ENCODE results near the gene PCDHGB4. TPM values are rescaled to one million over a fixed set of nuclear protein-coding genes. Genes with fewer than 3 reads are reported as not detected.
"Not testable (repeated sequence)": the region's sequence is repeated elsewhere in the genome, so short reads cannot be mapped to it uniquely, and the experiment has no call there.

The PCDHGB4 gene
- total RNA-seq, 2 experiments from 2014 or later, result not detected

- DNase-seq, result no peak
- peaks cover 62% of the 10 kb centered on the region for H3K27me3 Mint-ChIP-seq (ENCODE audit: low read depth)
- CTCF ChIA-PET, result interaction anchor here (1.1 to 2.0 kb wide), 3 partner anchors 28 to 165 kb away, joined by 3 to 6 read pairs (median 4); partner anchors contain the start of gene PCDHGA11
- intact Hi-C loops (cut with micrococcal nuclease), result no loop called here
- H3K9me3 Mint-ChIP-seq, result peaks cover 23% of the 10 kb centered on the region
- H3K4me3 Mint-ChIP-seq, result no peak within 1 kb of the TSS
- no peak within 1 kb of the TSS for H3K27ac Mint-ChIP-seq
- no peaks in the 10 kb centered on the region for H3K4me1 Mint-ChIP-seq (ENCODE audit: low read depth)
- H3K36me3 Mint-ChIP-seq (ENCODE audit: low read depth), result peaks cover 19% of the 10 kb centered on the region
Observed at GRCh38 chr5:141392429-141393198, 5.1 kb downstream of the PCDHGB4 start, which contains the start of gene PCDHGA8. Gene PCDHGA8 (plus strand): TSS chr5:141392633. CDS start chr5:141392814, 181 bp downstream.

- Mint-ChIP-seq H3K27me3 (ENCODE audit: low read depth) (peaks cover 60% of the 10 kb centered on the region), H3K27ac (no peak overlapping the region), H3K36me3 (ENCODE audit: low read depth) (peaks cover 19% of the 10 kb centered on the region), H3K4me1 (ENCODE audit: low read depth) (no peaks in the 10 kb centered on the region), H3K4me3 (no peak overlapping the region), H3K9me3 (peaks cover 23% of the 10 kb centered on the region)
- intact Hi-C loops (cut with micrococcal nuclease), result no loop called here
- CTCF ChIA-PET, result interaction anchor here (1.1 to 2.0 kb wide), 3 partner anchors 28 to 165 kb away, joined by 3 to 6 read pairs (median 4); partner anchors contain the start of gene PCDHGA11
- DNase-seq, result no peak
Observed at GRCh38 chr5:141393267-141393666, 5.8 kb downstream of the PCDHGB4 start.

GRCh38 chr5:141394401-141395187 lies 7.1 kb downstream of the PCDHGB4 start:
- DNase-seq; intact Hi-C loops (cut with micrococcal nuclease); H3K4me3 Mint-ChIP-seq; H3K4me1 Mint-ChIP-seq (ENCODE audit: low read depth): not testable (repeated sequence)
- Mint-ChIP-seq H3K27me3 (ENCODE audit: low read depth) (peaks cover 60% of the 10 kb centered on the region), H3K27ac (peak overlapping the region; percentile 41), H3K36me3 (ENCODE audit: low read depth) (peaks cover 20% of the 10 kb centered on the region), H3K9me3 (peaks cover 21% of the 10 kb centered on the region)
- CTCF ChIA-PET, result interaction anchor here (2.2 kb wide), 1 partner anchor 30 kb away, joined by 6 read pairs; the partner anchor contains the start of gene PCDHGA5

- H3K9me3 Mint-ChIP-seq, result peaks cover 18% of the 10 kb centered on the region
- H3K27ac Mint-ChIP-seq; intact Hi-C loops (cut with micrococcal nuclease); H3K4me1 Mint-ChIP-seq (ENCODE audit: low read depth): not testable (repeated sequence)
- H3K4me3 Mint-ChIP-seq, result peak within 1 kb of the TSS; percentile 50
- CTCF ChIA-PET, result interaction anchor here (0.7 to 1.9 kb wide), 10 partner anchors 11 to 160 kb away, joined by 3 to 9 read pairs (median 4); partner anchors contain the start of genes PCDHGA10, PCDHGA11, PCDHGA12 and PCDHGB4
- peaks cover 56% of the 10 kb centered on the region for H3K27me3 Mint-ChIP-seq (ENCODE audit: low read depth)
- peaks cover 14% of the 10 kb centered on the region for H3K36me3 Mint-ChIP-seq (ENCODE audit: low read depth)
- peak; percentile 51 for DNase-seq
Observed at GRCh38 chr5:141397756-141398551, 10.5 kb downstream of the PCDHGB4 start, which contains the start of gene PCDHGB5. Gene PCDHGB5 (plus strand): TSS chr5:141397947. CDS start chr5:141398128, 181 bp downstream.

- DNase-seq, result no peak
- intact Hi-C loops (cut with micrococcal nuclease), result no loop called here
- H3K27me3 Mint-ChIP-seq (ENCODE audit: low read depth), result peaks cover 58% of the 10 kb centered on the region
- CTCF ChIA-PET, result interaction anchor here (1.8 to 1.9 kb wide), 3 partner anchors 14 to 114 kb away, joined by 7 to 9 read pairs (median 9); partner anchors contain the start of genes PCDHGA10 and PCDHGA12
- no peak overlapping the region for H3K27ac Mint-ChIP-seq
- H3K9me3 Mint-ChIP-seq, result peaks cover 22% of the 10 kb centered on the region
- H3K4me1 Mint-ChIP-seq (ENCODE audit: low read depth), result peaks cover 5% of the 10 kb centered on the region
- no peak overlapping the region for H3K4me3 Mint-ChIP-seq
- peaks cover 9% of the 10 kb centered on the region for H3K36me3 Mint-ChIP-seq (ENCODE audit: low read depth)
Observed at GRCh38 chr5:141398608-141399007, 11.1 kb downstream of the PCDHGB4 start.

- H3K4me3 Mint-ChIP-seq, result no peak overlapping the region
- peaks cover 5% of the 10 kb centered on the region for H3K4me1 Mint-ChIP-seq (ENCODE audit: low read depth)
- no peak overlapping the region for H3K27ac Mint-ChIP-seq
- H3K36me3 Mint-ChIP-seq (ENCODE audit: low read depth), result peaks cover 10% of the 10 kb centered on the region
- peaks cover 58% of the 10 kb centered on the region for H3K27me3 Mint-ChIP-seq (ENCODE audit: low read depth)
- no peak for DNase-seq
- peaks cover 21% of the 10 kb centered on the region for H3K9me3 Mint-ChIP-seq
- intact Hi-C loops (cut with micrococcal nuclease), result no loop called here
- CTCF ChIA-PET, result interaction anchor here (0.9 to 1.3 kb wide), 2 partner anchors 113 to 595 kb away, joined by 3 to 6 read pairs; no protein-coding TSS in a partner anchor
Observed at GRCh38 chr5:141399555-141400258, 12.2 kb downstream of the PCDHGB4 start.

GRCh38 chr5:141402553-141403243 lies 15.2 kb downstream of the PCDHGB4 start, which contains the start of gene PCDHGA9:
Gene PCDHGA9 (plus strand): TSS chr5:141402778. CDS start chr5:141402953, 175 bp downstream.
- H3K4me1 Mint-ChIP-seq (ENCODE audit: low read depth), result peaks cover 5% of the 10 kb centered on the region
- CTCF ChIA-PET, result interaction anchor here (0.6 to 1.9 kb wide), 7 partner anchors 9 to 206 kb away, joined by 3 to 6 read pairs (median 3); partner anchors contain the start of genes PCDHGA10, PCDHGA2 and TAF7
- peaks cover 10% of the 10 kb centered on the region for H3K36me3 Mint-ChIP-seq (ENCODE audit: low read depth)
- H3K27me3 Mint-ChIP-seq (ENCODE audit: low read depth), result peaks cover 60% of the 10 kb centered on the region
- H3K9me3 Mint-ChIP-seq, result peaks cover 21% of the 10 kb centered on the region
- no peak within 1 kb of the TSS for H3K27ac Mint-ChIP-seq
- intact Hi-C loops (cut with micrococcal nuclease), result no loop called here
- peak within 1 kb of the TSS; percentile 45 for H3K4me3 Mint-ChIP-seq
- DNase-seq, result peak; percentile 45

GRCh38 chr5:141403387-141403786 lies 15.9 kb downstream of the PCDHGB4 start:
- peaks cover 63% of the 10 kb centered on the region for H3K27me3 Mint-ChIP-seq (ENCODE audit: low read depth)
- H3K36me3 Mint-ChIP-seq (ENCODE audit: low read depth), result peaks cover 11% of the 10 kb centered on the region
- CTCF ChIA-PET, result interaction anchor here (1.0 to 1.9 kb wide), 6 partner anchors 8 to 153 kb away, joined by 3 to 6 read pairs (median 4); partner anchors contain the start of genes PCDHGA10, PCDHGA2 and TAF7

GRCh38 chr5:141407790-141408505 lies 20.4 kb downstream of the PCDHGB4 start, which contains the start of gene PCDHGB6:
Gene PCDHGB6 (plus strand): TSS chr5:141408021. CDS start chr5:141408203, 182 bp downstream.
- Mint-ChIP-seq H3K9me3 (peaks cover 19% of the 10 kb centered on the region), H3K27me3 (ENCODE audit: low read depth) (peaks cover 66% of the 10 kb centered on the region), H3K4me3 (peak within 1 kb of the TSS; percentile 48), H3K36me3 (ENCODE audit: low read depth) (peaks cover 14% of the 10 kb centered on the region)
- DNase-seq, result peak; percentile 51
- intact Hi-C loops (cut with micrococcal nuclease), result loop anchor here (5.0 kb wide), 1 partner anchor 36 kb away; the partner anchor contains the start of genes PCDHGA6 and PCDHGB3
- not testable (repeated sequence) for H3K4me1 Mint-ChIP-seq (ENCODE audit: low read depth); H3K27ac Mint-ChIP-seq
- CTCF ChIA-PET, result interaction anchor here (0.7 to 2.0 kb wide), 6 partner anchors 9 to 156 kb away, joined by 3 to 9 read pairs (median 4); partner anchors contain the start of genes PCDHGA11, PCDHGB7, PCDHGC3 and TAF7

More at GRCh38 chr5:141403387-141403786, 15.9 kb downstream of the PCDHGB4 start:
- Mint-ChIP-seq H3K4me1 (ENCODE audit: low read depth) (peaks cover 6% of the 10 kb centered on the region), H3K9me3 (peaks cover 23% of the 10 kb centered on the region), H3K4me3 (no peak overlapping the region), H3K27ac (no peak overlapping the region)
- intact Hi-C loops (cut with micrococcal nuclease), result no loop called here
- DNase-seq, result no peak

Measured in activated naive CD4-positive, alpha-beta T cell treated with anti-CD3 and anti-CD28 coated beads for 36 hours (primary cell).